DND-41 (cell line): ENCODE results near the gene MAN2A1.

Source experiments
- ATAC-seq: fragments of 200-7000 bp; cut with Tn5 transposase; 3 replicates; pipeline ENCODE4 v1.9.1; 2021; ENCODE audit warnings: low read depth; ENCODE audit not compliant: insufficient read depth
- DNase-seq: peaks from one replicate; pipeline ENCODE4 v3.0.0-alpha.2; 2020
- H2AFZ ChIP-seq: 2 replicates; pipeline ENCODE4 v1.6.0; 2012; ENCODE audit warnings: low read depth, low read length
- H3K27ac ChIP-seq: 2 replicates; pipeline ENCODE4 v1.5.1; 2012; ENCODE audit warnings: low read length, inconsistent platforms
- H3K27me3 ChIP-seq: fragments of 200-600 bp; sonication (generic); 2 replicates; pipeline ENCODE4 v1.6.0; 2012; ENCODE audit warnings: low read length, mild to moderate bottlenecking, inconsistent platforms; ENCODE audit not compliant: insufficient read depth, poor library complexity
- H3K36me3 ChIP-seq: 2 replicates; pipeline ENCODE4 v1.5.1; 2012; ENCODE audit warnings: low read length, inconsistent platforms; ENCODE audit not compliant: insufficient read depth
- H3K4me1 ChIP-seq: 2 replicates; pipeline ENCODE4 v1.5.1; 2012; ENCODE audit warnings: mild to moderate bottlenecking, low read length; ENCODE audit not compliant: insufficient read depth
- H3K4me2 ChIP-seq: 2 replicates; pipeline ENCODE4 v1.6.0; 2012; ENCODE audit warnings: mild to moderate bottlenecking, moderate library complexity, low read length, inconsistent platforms; ENCODE audit not compliant: insufficient read depth
- H3K4me3 ChIP-seq, 2 experiments: fragments of 200-600 bp in 1 of 2; shearing (Covaris generic) in 1 of 2; 2 replicates each; pipeline ENCODE4 v1.5.1; 2012 to 2016; ENCODE audit warnings: inconsistent platforms in 2 of 2, low read length in 2 of 2, mild to moderate bottlenecking in 2 of 2, low read depth in 1 of 2, moderate library complexity in 1 of 2
- H3K79me2 ChIP-seq: 2 replicates; pipeline ENCODE4 v1.6.0; 2012; ENCODE audit warnings: low read length, inconsistent platforms; ENCODE audit not compliant: insufficient read depth
- H3K9ac ChIP-seq: 2 replicates; pipeline ENCODE4 v1.6.0; 2012; ENCODE audit warnings: low read depth, mild to moderate bottlenecking, inconsistent platforms, low read length, moderate library complexity
- H3K9me3 ChIP-seq: 2 replicates; pipeline ENCODE4 v1.5.1; 2012; ENCODE audit warnings: low read length, moderate library complexity, mild to moderate bottlenecking, inconsistent platforms; ENCODE audit not compliant: insufficient read depth, severe bottlenecking
- H4K20me1 ChIP-seq: 2 replicates; pipeline ENCODE4 v1.6.0; 2012; ENCODE audit warnings: low read length; ENCODE audit not compliant: insufficient read depth
- EZH2 ChIP-seq: IDR thresholded peaks from 3 replicates; pipeline ENCODE4 v1.6.1; 2012; ENCODE audit warnings: borderline replicate concordance, low read depth, mild to moderate bottlenecking, moderate library complexity, low read length, inconsistent platforms; ENCODE audit not compliant: severe bottlenecking
- TF ChIP-seq, protein P1 (sequence below): IDR thresholded peaks from 2 replicates; pipeline ENCODE4 v1.5.1; 2012; ENCODE audit warnings: borderline replicate concordance, low read length, moderate library complexity, mild to moderate bottlenecking; ENCODE audit not compliant: poor library complexity, severe bottlenecking; ENCODE audit errors: extremely low read depth

Gene MAN2A1

DNA sequence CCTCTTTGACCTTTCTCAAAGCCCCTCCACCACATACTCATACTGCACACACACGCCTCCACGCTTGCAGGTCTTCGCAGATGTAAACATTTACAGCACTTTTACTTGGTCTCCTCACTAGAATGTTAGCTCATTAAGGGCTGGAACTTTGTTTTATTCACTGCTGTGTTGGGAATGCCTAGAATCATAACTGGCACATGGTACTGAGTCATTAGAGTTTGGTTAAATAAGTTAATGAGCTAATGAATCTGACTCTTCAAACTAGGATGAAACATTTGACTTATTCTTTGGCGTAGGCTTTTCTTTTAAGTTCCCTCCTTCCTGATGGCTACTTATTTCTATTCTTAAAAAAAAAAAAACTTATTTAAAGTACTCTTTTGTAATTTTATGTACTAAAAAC, 28.9 kb downstream of the MAN2A1 start:
- no peak for ATAC-seq
- H3K9ac ChIP-seq: no peak overlapping the region
- H3K27me3 ChIP-seq: no peaks in the 10 kb centered on the region
- no peak overlapping the region for H3K4me2 ChIP-seq
- H3K9me3 ChIP-seq: no peaks in the 10 kb centered on the region
- no peaks in the 10 kb centered on the region for H3K4me1 ChIP-seq
- peaks cover 68% of the 10 kb centered on the region for H3K36me3 ChIP-seq
- no peak overlapping the region for H3K4me3 ChIP-seq
- H3K79me2 ChIP-seq: peaks cover 61% of the 10 kb centered on the region
- H4K20me1 ChIP-seq: peaks cover 4% of the 10 kb centered on the region; the same call in 1 of the 2 replicates
- no peak overlapping the region for H3K27ac ChIP-seq
- TF ChIP-seq, protein P1, sequence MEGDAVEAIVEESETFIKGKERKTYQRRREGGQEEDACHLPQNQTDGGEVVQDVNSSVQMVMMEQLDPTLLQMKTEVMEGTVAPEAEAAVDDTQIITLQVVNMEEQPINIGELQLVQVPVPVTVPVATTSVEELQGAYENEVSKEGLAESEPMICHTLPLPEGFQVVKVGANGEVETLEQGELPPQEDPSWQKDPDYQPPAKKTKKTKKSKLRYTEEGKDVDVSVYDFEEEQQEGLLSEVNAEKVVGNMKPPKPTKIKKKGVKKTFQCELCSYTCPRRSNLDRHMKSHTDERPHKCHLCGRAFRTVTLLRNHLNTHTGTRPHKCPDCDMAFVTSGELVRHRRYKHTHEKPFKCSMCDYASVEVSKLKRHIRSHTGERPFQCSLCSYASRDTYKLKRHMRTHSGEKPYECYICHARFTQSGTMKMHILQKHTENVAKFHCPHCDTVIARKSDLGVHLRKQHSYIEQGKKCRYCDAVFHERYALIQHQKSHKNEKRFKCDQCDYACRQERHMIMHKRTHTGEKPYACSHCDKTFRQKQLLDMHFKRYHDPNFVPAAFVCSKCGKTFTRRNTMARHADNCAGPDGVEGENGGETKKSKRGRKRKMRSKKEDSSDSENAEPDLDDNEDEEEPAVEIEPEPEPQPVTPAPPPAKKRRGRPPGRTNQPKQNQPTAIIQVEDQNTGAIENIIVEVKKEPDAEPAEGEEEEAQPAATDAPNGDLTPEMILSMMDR: no peak
- no peak for TF ChIP-seq EZH2
- no peak for DNase-seq
- no peak overlapping the region for H2AFZ ChIP-seq

- Histone ChIP-seq H3K9ac (no peak overlapping the region), H2AFZ (no peak overlapping the region), H3K9me3 (no peaks in the 10 kb centered on the region), H3K79me2 (peaks cover 53% of the 10 kb centered on the region), H3K27ac (no peak overlapping the region), H3K4me1 (no peaks in the 10 kb centered on the region), H4K20me1 (no peaks in the 10 kb centered on the region; the same call in 1 of the 2 replicates), H3K27me3 (no peaks in the 10 kb centered on the region), H3K4me3 (no peak overlapping the region), H3K4me2 (no peak overlapping the region), H3K36me3 (peaks cover 75% of the 10 kb centered on the region)
- DNase-seq (no peak), ATAC-seq (no peak)
- TF ChIP-seq, protein P1: no peak
- no peak for TF ChIP-seq EZH2
Observed at GRCh38 chr5:109719978-109720377, 30.3 kb downstream of the MAN2A1 start.

DNA sequence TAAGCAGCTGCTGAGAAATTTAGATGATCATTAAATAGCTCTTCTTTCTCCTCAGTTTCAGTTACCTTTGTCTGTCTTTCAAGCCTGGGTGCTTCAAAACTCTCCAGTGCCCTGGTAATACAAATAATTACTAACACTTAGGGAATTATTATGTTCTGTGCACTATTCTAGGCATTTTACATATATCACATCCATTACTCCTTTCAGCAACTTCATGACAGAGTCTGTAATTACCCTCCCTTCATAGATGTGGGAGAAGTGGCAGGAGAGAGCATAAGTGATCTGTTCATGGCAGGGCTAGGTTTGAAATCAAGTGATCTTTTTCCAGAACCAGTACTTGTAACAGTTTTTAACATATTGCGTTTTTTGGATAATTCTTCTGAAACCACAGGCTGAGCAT, 32.0 kb downstream of the MAN2A1 start:
- peaks cover 3% of the 10 kb centered on the region; the same call in 1 of the 2 replicates for H4K20me1 ChIP-seq
- H3K4me3 ChIP-seq: no peak overlapping the region
- peaks cover 65% of the 10 kb centered on the region for H3K36me3 ChIP-seq
- no peak for DNase-seq
- H3K4me1 ChIP-seq: no peaks in the 10 kb centered on the region
- no peak overlapping the region for H2AFZ ChIP-seq
- no peak for ATAC-seq
- peaks cover 53% of the 10 kb centered on the region for H3K79me2 ChIP-seq
- H3K27me3 ChIP-seq: no peaks in the 10 kb centered on the region
- H3K27ac ChIP-seq: no peak overlapping the region
- H3K4me2 ChIP-seq: no peak overlapping the region
- no peaks in the 10 kb centered on the region for H3K9me3 ChIP-seq
- TF ChIP-seq EZH2: no peak
- TF ChIP-seq, protein P1: no peak
- no peak overlapping the region for H3K9ac ChIP-seq

- Histone ChIP-seq H3K4me1 (no peaks in the 10 kb centered on the region), H3K9ac (no peak overlapping the region), H3K4me3 (no peak overlapping the region), H3K27me3 (no peaks in the 10 kb centered on the region), H3K27ac (no peak overlapping the region), H4K20me1 (peaks cover 3% of the 10 kb centered on the region; the same call in 1 of the 2 replicates), H3K9me3 (no peaks in the 10 kb centered on the region), H3K79me2 (peaks cover 51% of the 10 kb centered on the region), H2AFZ (no peak overlapping the region), H3K36me3 (peaks cover 55% of the 10 kb centered on the region), H3K4me2 (no peak overlapping the region)
- no peak for DNase-seq
- ATAC-seq: no peak
- no peak for TF ChIP-seq EZH2
- TF ChIP-seq, protein P1: no peak
Observed at GRCh38 chr5:109723606-109724005, 33.9 kb downstream of the MAN2A1 start.
